PFSK-1 (cell line): ENCODE data around the gene RTP2.

ENCODE experiments used
- POLR2AphosphoS5 ChIP-seq: IDR thresholded peaks from 2 replicates; pipeline ENCODE4 v1.6.1; 2012; ENCODE audit warnings: low read depth, mild to moderate bottlenecking, control low read depth, low read length, moderate library complexity
- SIN3A ChIP-seq: IDR thresholded peaks from 2 replicates; pipeline ENCODE4 v1.6.1; 2012; ENCODE audit warnings: mild to moderate bottlenecking, low read length, moderate library complexity, borderline replicate concordance; ENCODE audit not compliant: insufficient read depth

- TF ChIP-seq POLR2AphosphoS5 = no peak
- no peak for TF ChIP-seq SIN3A
Measured at GRCh38 chr3:187717572-187717971, 15.2 kb upstream of the RTP2 start.
